BLaER1 treated with 17β-estradiol and CSF1 and Interleukin-3, amounts not matched to agents 10 nM and 100 nM (cell line): ENCODE results near the gene CYSTM1.

Source experiments
- H3K27ac ChIP-seq, 11 experiments: shearing (Covaris generic); formaldehyde crosslinking; 2 replicates each; pipeline ENCODE4 v1.8.1; 2022
- H3K27me3 ChIP-seq, 11 experiments: shearing (Covaris generic); formaldehyde crosslinking; 2 replicates each; pipeline ENCODE4 v1.8.1; 2022
- H3K36me3 ChIP-seq, 11 experiments: shearing (Covaris generic); formaldehyde crosslinking; 2 replicates each; pipeline ENCODE4 v1.8.1; 2022
- H3K4me1 ChIP-seq, 10 experiments: shearing (Covaris generic); formaldehyde crosslinking; 2 replicates each; pipeline ENCODE4 v1.8.1; 2022
- H3K4me2 ChIP-seq, 11 experiments: shearing (Covaris generic); formaldehyde crosslinking; 2 replicates each; pipeline ENCODE4 v1.8.1; 2022
- H3K4me3 ChIP-seq, 10 experiments: shearing (Covaris generic); formaldehyde crosslinking; 2 replicates each; pipeline ENCODE4 v1.8.1; 2022
- H3K9ac ChIP-seq, 11 experiments: shearing (Covaris generic); formaldehyde crosslinking; 2 replicates each; pipeline ENCODE4 v1.8.1; 2022
- H3K9me3 ChIP-seq, 11 experiments: shearing (Covaris generic); formaldehyde crosslinking; replicated peaks in 1 of 11; 2 replicates each; pipeline ENCODE4 v1.8.1; 2022
- H4K20me1 ChIP-seq, 11 experiments: shearing (Covaris generic); formaldehyde crosslinking; 2 replicates each; pipeline ENCODE4 v1.8.1; 2022
- Cebpa-rat ChIP-seq, 11 experiments: shearing (Covaris generic); IDR thresholded peaks; 2 replicates each; pipeline ENCODE4 v1.8.1; 2022

The CYSTM1 gene

GRCh38 chr5:140249536-140249935 is 74.5 kb downstream of the CYSTM1 start:
- Histone ChIP-seq H3K27ac (peak overlapping the region in 8 of 11 experiments; percentile 84 to 96 (median 94); a peak in 16 of 22 replicates), H3K27me3 (no peaks in the 10 kb centered on the region), H3K9me3 (no peaks in the 10 kb centered on the region), H4K20me1 (peaks cover 0 to 15% (median 0%) of the 10 kb centered on the region in 11 experiments; a peak in 3 of 22 replicates), H3K4me3 (no peak overlapping the region), H3K4me1 (peaks cover 87 to 99% (median 98%) of the 10 kb centered on the region in 10 experiments), H3K36me3 (peaks cover 0 to 25% (median 10%) of the 10 kb centered on the region in 11 experiments; a peak in 13 of 22 replicates), H3K9ac (peak overlapping the region in 6 of 11 experiments; percentile 10 to 84 (median 78); a peak in 8 of 22 replicates), H3K4me2 (peak overlapping the region; percentile 77 to 96 (median 93))
- TF ChIP-seq Cebpa-rat (IDR thresholded peaks at IDR 0.05), result no peak

GRCh38 chr5:140250386-140250785 is 75.4 kb downstream of the CYSTM1 start:
- Histone ChIP-seq H3K4me3 (no peak overlapping the region), H3K9ac (peak overlapping the region in 7 of 11 experiments; percentile 68 to 84 (median 80); a peak in 12 of 22 replicates), H4K20me1 (peaks cover 0 to 15% (median 0%) of the 10 kb centered on the region in 11 experiments; a peak in 3 of 22 replicates), H3K4me1 (peaks cover 87 to 99% (median 97%) of the 10 kb centered on the region in 10 experiments), H3K4me2 (peak overlapping the region; percentile 77 to 96 (median 93)), H3K9me3 (no peaks in the 10 kb centered on the region), H3K36me3 (peaks cover 0 to 30% (median 12%) of the 10 kb centered on the region in 11 experiments; a peak in 12 of 22 replicates), H3K27ac (peak overlapping the region in 10 of 11 experiments; percentile 84 to 96 (median 93); a peak in 19 of 22 replicates), H3K27me3 (no peaks in the 10 kb centered on the region)
- TF ChIP-seq Cebpa-rat (IDR thresholded peaks at IDR 0.05), result no peak

GRCh38 chr5:140251527-140251973 is 76.6 kb downstream of the CYSTM1 start:
- H3K27ac ChIP-seq, result peak overlapping the region; percentile 66 to 96 (median 92)
- H3K9me3 ChIP-seq, result no peaks in the 10 kb centered on the region
- H3K4me3 ChIP-seq, result peak overlapping the region in 9 of 10 experiments; percentile 5 to 48 (median 27); a peak in 12 of 20 replicates
- no peaks in the 10 kb centered on the region for H3K27me3 ChIP-seq
- peak overlapping the region; percentile 83 to 96 (median 95) for H3K4me2 ChIP-seq
- peaks cover 0 to 9% (median 0%) of the 10 kb centered on the region in 11 experiments; a peak in 3 of 22 replicates for H4K20me1 ChIP-seq
- H3K36me3 ChIP-seq, result peaks cover 0 to 30% (median 13%) of the 10 kb centered on the region in 11 experiments; a peak in 12 of 22 replicates
- peak overlapping the region; percentile 59 to 84 (median 78); a peak in 21 of 22 replicates for H3K9ac ChIP-seq
- peak in 9 of 11 experiments; percentile 43 to 100 (median 93); a peak in 18 of 22 replicates for TF ChIP-seq Cebpa-rat (IDR thresholded peaks at IDR 0.05)
- peaks cover 78 to 98% (median 96%) of the 10 kb centered on the region in 10 experiments for H3K4me1 ChIP-seq

GRCh38 chr5:140252470-140253126 is 77.6 kb downstream of the CYSTM1 start:
- no peaks in the 10 kb centered on the region for H3K27me3 ChIP-seq
- H3K4me1 ChIP-seq, result peaks cover 68 to 97% (median 88%) of the 10 kb centered on the region in 10 experiments
- peak overlapping the region; percentile 66 to 96 (median 92) for H3K27ac ChIP-seq
- H4K20me1 ChIP-seq, result peaks cover 0 to 4% (median 0%) of the 10 kb centered on the region in 11 experiments; a peak in 3 of 22 replicates
- peak overlapping the region; percentile 83 to 96 (median 92) for H3K4me2 ChIP-seq
- H3K9me3 ChIP-seq, result no peaks in the 10 kb centered on the region
- peak overlapping the region in 7 of 10 experiments; percentile 15 to 48 (median 32); a peak in 13 of 20 replicates for H3K4me3 ChIP-seq
- peaks cover 0 to 35% (median 16%) of the 10 kb centered on the region in 11 experiments; a peak in 14 of 22 replicates for H3K36me3 ChIP-seq
- H3K9ac ChIP-seq, result peak overlapping the region; percentile 59 to 84 (median 78); a peak in 21 of 22 replicates
- TF ChIP-seq Cebpa-rat (IDR thresholded peaks at IDR 0.05), result no peak

DNA sequence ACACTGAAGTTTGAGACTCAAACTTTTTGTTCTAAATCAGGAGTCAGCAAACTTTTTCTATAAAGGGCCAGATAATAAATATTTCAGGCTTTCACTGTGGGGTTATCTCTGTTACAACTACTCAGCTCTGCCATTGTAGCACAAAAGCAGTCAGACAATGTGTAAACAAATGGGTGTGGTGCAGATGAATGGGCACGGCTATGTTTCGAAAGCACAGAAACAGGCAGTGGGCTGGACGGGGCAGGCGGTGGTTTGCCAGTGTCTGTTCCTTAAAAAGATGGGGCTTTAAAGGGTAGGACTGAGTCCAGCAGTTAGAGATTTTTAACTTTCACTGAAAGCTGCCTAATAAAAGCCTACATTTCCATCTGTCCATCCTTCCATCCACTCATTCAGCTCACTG is 79.0 kb downstream of the CYSTM1 start:
- TF ChIP-seq Cebpa-rat (IDR thresholded peaks at IDR 0.05), result peak in 1 of 11 experiments; percentile 44; a peak in 3 of 22 replicates
- Histone ChIP-seq H3K9me3 (no peaks in the 10 kb centered on the region), H3K4me3 (peak overlapping the region in 2 of 10 experiments; percentile 20 to 52; a peak in 5 of 20 replicates), H3K4me2 (peak overlapping the region; percentile 83 to 96 (median 92)), H3K27me3 (no peaks in the 10 kb centered on the region), H3K36me3 (peaks cover 13 to 39% (median 29%) of the 10 kb centered on the region in 11 experiments; a peak in 19 of 22 replicates), H4K20me1 (peaks cover 0 to 4% (median 0%) of the 10 kb centered on the region in 11 experiments; a peak in 3 of 22 replicates), H3K9ac (peak overlapping the region in 9 of 11 experiments; percentile 42 to 83 (median 78); a peak in 13 of 22 replicates), H3K27ac (peak overlapping the region; percentile 5 to 96 (median 92); a peak in 20 of 22 replicates), H3K4me1 (peaks cover 54 to 96% (median 84%) of the 10 kb centered on the region in 10 experiments)

GRCh38 chr5:140255460-140256157 is 80.6 kb downstream of the CYSTM1 start:
- TF ChIP-seq Cebpa-rat (IDR thresholded peaks at IDR 0.05), result no peak
- peak overlapping the region in 7 of 11 experiments; percentile 6 to 96 (median 91); a peak in 13 of 22 replicates for H3K4me2 ChIP-seq
- H3K27ac ChIP-seq, result peak overlapping the region in 8 of 11 experiments; percentile 16 to 95 (median 65); a peak in 12 of 22 replicates
- H3K4me1 ChIP-seq, result peaks cover 38 to 81% (median 68%) of the 10 kb centered on the region in 10 experiments
- peaks cover 0 to 4% (median 0%) of the 10 kb centered on the region in 11 experiments; a peak in 2 of 22 replicates for H4K20me1 ChIP-seq
- peaks cover 0 to 13% (median 10%) of the 10 kb centered on the region in 11 experiments; a peak in 14 of 22 replicates for H3K9me3 ChIP-seq
- no peaks in the 10 kb centered on the region for H3K27me3 ChIP-seq
- no peak overlapping the region for H3K9ac ChIP-seq
- H3K4me3 ChIP-seq, result no peak overlapping the region
- peaks cover 17 to 47% (median 34%) of the 10 kb centered on the region in 11 experiments; a peak in 21 of 22 replicates for H3K36me3 ChIP-seq

DNA sequence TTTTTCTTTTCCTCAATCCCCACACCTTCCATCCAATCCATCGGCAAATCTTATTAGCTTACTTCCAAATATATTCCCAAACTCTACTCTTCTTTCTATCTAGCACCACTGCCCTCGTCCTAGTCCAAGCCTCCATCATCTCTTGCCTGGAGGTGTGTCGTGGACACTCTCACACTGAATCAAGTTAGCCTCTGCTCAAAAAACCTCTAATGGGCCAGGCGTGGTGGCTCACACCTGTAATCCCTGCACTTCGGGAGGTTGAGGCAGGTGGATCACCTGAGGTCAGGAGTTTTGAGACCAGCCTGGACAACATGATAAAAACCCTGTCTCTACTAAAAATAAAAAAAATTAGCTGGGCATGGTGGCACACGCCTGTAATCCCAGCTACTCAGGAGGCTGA is 81.7 kb downstream of the CYSTM1 start:
- peaks cover 0 to 13% (median 0%) of the 10 kb centered on the region in 11 experiments; a peak in 3 of 22 replicates for H4K20me1 ChIP-seq
- H3K4me2 ChIP-seq, result peak overlapping the region in 3 of 11 experiments; percentile 10 to 96 (median 83); a peak in 4 of 22 replicates
- H3K27ac ChIP-seq, result no peak overlapping the region
- H3K9me3 ChIP-seq, result peaks cover 0 to 18% (median 14%) of the 10 kb centered on the region in 11 experiments; a peak in 14 of 22 replicates
- H3K4me1 ChIP-seq, result peaks cover 29 to 82% (median 68%) of the 10 kb centered on the region in 10 experiments
- H3K27me3 ChIP-seq, result no peaks in the 10 kb centered on the region
- no peak overlapping the region for H3K4me3 ChIP-seq
- no peak for TF ChIP-seq Cebpa-rat (IDR thresholded peaks at IDR 0.05)
- no peak overlapping the region for H3K9ac ChIP-seq
- peaks cover 17 to 59% (median 39%) of the 10 kb centered on the region in 11 experiments; a peak in 21 of 22 replicates for H3K36me3 ChIP-seq

DNA sequence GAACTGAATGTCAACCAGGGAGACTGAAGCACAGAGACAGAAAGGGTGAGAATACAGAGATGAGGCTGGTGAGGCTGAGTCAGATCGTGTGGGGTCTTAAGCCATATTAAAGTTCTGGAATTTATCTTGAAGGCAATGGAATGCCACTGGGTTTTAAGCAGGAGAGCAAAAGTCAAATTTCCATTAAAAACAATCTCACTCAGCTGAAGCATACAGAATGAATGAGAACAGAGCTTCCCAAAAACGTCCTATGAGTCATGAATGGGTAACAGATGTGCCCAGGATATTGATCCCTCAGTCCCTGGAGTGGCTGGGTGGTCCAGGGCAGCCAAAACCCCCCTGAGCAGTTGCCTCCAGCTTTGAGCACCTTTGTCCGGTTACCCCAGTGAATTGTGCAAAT is 83.0 kb downstream of the CYSTM1 start:
- Histone ChIP-seq H3K27me3 (no peaks in the 10 kb centered on the region), H4K20me1 (peaks cover 0 to 17% (median 0%) of the 10 kb centered on the region in 11 experiments; a peak in 3 of 22 replicates), H3K4me2 (peak overlapping the region in 8 of 11 experiments; percentile 2 to 48 (median 21); a peak in 9 of 22 replicates), H3K4me1 (peaks cover 16 to 82% (median 59%) of the 10 kb centered on the region in 10 experiments), H3K27ac (0 out of 22 replicates have a peak overlapping the region, but pooled peaks of 2 of the 11 experiments have one; percentile 5 to 29), H3K36me3 (peaks cover 21 to 71% (median 49%) of the 10 kb centered on the region in 11 experiments), H3K4me3 (no peak overlapping the region), H3K9ac (no peak overlapping the region), H3K9me3 (peaks cover 0 to 18% (median 14%) of the 10 kb centered on the region in 11 experiments; a peak in 14 of 22 replicates)
- no peak for TF ChIP-seq Cebpa-rat (IDR thresholded peaks at IDR 0.05)
